Suppressor macrophage treated with lipopolysaccharide for 4 hours (primary cell): ENCODE measurements around the gene UBE2I.

ENCODE experiments used
- DNase-seq: peaks from one replicate; pipeline ENCODE4 v3.0.0-alpha.2; 2020

The UBE2I gene

DNA sequence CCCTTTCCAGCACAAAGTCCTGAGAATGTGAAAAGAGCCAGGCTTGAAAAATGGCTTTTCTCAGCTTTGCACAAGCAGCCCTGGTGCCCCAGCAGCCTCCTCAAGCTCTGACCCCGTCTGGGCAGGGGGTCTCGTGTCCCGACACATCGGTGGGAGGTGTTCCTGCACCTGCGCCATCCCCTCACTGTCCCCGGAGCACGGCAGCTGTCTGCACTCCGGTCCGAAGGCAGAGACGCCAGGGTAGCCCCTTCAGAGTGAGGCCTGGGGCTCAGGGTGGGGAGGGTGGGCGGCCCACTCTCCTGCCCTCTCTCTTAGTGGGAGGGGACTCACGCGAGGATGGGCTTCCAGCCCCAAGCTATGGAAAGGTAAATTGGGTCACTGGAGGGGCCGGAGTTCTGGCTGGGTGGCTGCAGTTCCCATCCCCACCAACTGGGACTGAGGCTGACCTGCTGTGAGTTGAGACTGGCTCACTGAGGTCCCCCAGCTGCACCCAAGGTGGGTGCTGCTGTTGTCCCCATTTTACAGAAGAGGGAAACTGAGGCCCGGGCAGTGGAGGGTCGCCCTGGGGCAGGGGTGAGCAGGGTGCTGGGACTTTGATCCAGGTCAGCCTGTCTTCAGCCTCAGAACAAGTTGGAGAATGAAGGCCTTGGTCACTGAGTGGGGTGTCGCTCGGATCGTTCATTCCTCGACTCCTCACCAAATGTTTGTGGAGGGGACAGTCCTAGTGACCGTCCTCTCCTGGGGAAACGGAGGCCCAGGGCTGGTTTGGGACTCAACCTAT, 21.7 kb downstream of the UBE2I start:
- DNase-seq, result no peak

DNA sequence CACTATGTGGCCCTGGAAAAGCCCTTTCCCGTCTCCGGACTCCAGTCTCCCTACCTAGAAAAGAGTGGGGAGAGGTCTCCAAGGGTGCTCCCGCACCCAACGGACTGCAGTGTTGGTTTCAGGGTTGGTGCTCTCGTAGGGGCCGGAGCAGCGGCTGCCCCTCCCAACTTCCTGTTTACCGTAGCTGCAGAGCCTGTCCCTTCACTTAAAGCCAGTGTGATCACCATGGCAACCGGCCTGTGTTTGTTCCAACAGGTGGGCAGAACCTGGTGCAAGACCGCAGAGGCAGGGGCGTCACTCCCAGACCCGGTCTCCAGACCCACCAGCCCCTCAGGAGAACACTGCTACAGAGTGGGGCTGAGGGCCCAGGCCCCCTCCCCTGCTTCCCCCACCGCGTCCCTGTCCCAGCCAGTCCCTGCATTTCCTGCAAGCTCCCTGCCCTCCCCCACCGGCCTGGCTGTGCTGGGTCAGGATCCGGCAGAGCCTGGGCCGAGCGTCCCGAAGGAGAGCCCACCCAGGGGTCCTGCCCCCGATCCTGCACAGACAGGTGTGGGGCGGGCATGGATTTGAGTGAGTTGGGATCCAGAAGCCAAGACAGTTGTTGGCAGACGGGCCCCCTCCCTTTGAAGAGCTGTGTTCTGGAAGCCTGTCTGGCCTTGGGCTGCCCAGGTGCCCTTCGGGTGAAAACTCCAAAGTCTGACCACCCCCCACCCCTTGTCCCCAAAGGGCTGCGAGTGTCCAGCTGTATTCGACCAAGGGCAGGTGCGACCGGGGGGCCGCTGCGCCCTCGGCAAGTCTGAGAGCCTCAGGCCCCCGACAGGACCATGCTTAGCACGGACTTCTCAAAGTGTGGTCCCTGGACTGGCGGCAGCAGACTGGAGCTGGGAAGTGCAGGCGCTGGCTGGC, 22.5 kb downstream of the UBE2I start:
- peak; percentile 26 for DNase-seq

DNA sequence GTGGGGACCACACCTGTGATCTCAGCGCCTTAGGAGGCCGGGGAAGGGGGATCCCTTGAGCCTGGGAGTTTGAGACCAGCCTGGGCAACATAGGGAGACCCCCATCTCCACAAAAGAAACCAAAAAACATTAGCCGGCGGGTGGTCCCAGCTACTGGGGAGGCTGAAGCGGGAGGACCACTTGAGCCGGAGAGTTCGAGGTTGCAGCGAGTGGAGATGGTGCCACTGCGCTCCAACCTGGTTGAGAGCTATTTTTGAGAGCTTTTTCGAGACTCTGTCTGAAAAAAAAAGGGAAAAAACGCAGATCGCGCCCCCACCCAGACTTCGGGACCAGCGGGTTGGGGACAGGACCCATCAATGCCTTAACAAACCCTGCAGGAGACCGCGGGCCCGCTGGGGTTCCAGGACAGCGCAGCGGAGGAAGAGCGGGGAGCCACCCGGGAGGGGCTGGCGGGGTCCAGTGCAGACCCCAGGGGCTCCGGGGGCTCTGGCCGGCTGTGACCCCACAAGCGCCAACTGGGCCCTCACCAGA, 23.2 kb downstream of the UBE2I start:
- DNase-seq, result no peak

DNA sequence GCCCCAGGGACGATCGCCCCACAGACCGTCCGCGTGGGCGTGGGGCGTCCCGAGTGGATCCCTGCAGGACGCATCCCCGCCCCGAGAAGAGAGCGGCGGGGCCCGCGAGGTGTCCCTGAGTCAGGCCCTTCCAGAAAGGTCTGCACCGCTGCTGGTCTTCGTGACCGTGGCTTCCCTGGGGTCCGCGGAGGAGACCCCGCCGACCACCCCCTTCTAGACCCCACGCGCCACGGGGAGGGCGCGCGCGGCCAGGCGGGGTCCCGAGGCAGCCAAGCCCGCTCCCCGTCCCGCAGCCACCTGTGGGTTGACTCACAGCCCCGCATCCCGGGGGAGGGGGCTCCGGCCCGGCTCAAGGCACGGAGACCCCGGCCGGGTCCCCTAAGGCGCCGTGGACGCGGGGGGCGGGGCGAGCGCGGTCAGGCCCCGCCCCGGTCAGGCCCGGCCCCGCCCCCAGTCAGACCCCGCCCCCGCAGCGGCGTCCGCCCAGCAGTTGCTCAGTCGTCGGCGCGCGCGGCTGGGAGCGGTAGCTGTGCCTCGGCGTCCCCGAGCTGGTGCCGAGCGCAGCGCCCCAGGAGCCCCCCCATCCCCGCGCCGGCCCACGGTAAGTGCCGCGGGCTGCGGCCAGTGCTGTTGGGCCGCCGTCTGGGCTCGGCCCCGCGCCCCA, 23.8 kb downstream of the UBE2I start, which contains the start of gene BAIAP3:
BAIAP3 (plus strand) TSS at position 497 of the 664 bp plus-strand sequence. CDS start 4,905 bp downstream, outside the sequence.
- DNase-seq, result peak; percentile 70

DNA sequence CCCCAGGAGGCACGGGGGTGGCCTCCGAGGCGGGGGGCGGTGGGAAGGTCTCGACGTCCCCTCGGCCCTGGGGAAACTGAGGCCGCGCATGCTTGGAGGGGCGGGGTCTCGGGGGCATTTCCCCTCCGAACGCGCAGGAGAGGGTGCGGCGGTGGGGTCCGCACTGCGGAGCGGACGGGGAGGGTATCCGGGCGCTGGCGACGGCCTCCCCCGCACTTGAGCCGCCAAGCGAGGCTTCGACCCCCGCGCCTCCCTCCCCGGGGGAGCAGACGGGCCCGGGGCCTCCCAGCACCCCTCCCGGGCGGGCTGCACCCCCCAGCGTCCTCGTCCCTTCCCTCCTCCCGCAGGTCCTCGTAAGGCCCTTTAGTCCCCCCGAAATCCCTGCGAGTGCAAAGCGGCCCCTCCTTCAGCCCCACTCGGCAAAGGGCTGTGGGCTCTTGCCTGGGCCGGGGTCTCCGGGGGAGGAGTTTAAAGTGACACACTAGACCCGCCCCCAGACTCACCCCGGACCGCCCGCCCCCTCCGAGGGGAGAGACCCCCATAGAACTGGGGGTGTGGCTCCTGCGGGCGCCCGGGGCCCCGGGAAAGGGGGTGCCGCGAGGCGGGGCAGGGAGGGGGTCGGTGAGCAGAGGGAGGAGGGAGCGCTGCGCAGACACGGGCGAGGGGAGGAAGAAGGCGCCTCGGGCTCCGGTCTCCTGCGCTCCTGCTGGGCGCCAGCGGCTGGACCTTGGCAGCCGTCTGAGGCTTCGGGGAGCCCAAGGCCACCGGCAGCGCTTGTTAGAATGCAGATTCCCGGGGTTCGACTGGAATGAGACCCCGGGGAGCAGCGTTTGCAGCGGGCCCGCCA, 24.6 kb downstream of the UBE2I start:
- no peak for DNase-seq

DNA sequence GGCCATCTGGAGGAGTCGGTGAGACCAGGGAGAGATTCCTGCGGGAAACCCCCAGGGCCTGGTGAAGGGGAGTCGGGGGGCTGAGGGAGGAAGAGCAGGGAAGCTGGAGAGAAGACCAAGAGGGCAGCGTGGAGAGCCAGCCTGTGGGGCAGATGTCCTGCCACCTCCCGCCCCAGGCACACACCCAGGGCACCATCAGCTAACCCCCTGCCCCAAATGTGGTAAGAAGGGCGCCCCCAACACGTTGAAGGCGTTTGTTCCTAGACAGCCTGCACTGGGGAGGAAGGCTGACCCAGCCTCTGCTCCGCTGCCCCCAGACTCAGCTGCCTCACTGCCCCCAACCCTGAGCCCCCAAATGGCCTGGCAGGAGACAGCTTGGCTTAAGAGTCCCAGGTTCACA, 25.3 kb downstream of the UBE2I start:
- DNase-seq, result no peak

DNA sequence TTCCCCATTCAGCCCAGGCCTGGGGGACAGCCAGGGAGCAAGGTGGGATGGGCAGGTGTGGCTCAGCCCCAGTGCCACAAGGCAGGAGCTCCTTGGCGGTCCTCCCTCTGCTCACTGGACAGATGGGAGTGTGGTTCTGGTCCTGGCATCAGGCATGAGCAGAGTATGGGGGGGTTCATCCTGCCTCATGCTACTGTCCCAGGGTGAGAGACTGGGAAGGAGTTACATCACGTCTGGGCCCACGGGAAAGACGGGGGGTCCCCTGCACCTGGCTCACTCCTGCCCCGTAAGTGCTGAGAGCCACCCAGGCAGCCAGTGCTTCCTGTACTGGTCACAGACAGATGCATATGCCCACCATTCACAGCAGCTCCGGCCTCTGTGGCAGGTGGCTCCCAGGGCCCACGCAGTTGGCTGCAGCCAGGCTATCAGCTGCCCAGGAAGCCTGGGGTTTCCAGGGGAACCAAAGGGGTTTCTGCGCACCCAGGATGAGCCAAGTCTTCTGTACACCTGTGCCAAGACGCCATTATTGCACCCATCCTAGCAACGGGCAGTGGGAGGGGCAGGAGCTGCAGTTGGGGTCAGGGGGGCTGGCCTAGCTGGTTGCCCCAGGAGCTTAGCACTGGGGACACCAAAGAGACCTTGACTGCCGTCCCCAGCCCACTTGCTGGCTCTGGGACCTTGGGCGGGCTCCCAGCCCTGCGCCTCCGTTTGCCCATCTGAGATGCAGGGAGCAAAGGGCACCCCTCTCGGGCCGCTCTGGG, 26.0 kb downstream of the UBE2I start:
- no peak for DNase-seq

DNA sequence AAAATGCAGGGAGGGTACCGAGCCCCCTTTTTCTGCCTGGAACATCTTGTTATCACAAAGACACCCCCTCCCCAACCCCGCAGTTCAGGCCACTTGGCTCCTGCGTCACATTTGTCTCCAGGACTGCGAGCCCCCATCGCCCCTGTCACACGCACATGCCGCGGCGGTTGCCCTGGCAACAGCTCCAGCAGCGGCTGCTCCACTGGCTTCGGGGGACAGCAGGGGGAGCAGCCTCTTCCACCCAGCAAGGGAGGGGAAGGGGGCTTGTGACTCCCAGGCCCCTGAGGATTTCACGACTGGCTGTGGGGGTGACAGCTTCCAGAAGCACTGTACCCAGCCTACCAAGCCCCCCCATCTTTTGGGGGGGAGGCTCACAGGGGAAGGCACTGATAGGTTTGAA, 26.6 kb downstream of the UBE2I start:
- no peak for DNase-seq

DNA sequence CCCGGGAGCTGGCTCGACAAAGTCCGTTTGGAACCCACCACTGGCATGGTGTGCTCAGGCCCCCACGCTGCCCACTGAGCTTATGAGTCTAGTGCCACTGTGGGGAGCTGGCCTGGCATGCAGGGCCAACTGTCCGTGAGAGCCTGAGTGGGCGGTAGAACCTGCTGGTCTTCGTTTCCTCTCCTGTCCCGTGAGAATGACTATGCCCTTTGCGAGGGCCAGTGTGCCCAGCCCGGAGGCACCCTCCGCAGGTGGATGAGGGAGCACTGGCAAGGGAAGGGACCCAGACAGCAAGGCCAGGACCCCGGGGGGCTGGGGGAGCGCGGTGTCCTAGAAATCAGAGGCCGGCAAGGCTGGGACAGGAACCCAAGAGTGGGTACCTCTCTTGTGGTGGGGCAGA, 27.2 kb downstream of the UBE2I start:
- no peak for DNase-seq

DNA sequence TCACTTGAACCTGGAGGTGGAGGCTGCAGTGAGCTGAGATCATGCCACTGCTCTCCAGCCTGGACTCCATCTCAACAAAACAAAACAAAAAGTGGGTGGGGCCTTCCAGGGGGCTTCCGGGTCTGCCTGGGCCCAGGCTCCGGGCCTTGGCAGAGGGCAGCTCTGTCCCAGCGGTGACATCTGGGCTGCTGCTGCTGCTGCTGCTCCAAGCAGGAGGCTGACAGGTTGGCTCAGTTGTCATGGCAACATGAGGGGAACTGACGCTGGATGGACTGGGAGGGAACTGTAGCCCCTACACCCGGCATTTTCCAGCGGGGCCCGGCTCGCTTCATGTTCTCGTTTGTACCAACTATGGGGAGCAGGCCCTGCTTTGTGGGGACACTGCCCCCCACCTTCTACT, 28.1 kb downstream of the UBE2I start:
- DNase-seq, result no peak

DNA sequence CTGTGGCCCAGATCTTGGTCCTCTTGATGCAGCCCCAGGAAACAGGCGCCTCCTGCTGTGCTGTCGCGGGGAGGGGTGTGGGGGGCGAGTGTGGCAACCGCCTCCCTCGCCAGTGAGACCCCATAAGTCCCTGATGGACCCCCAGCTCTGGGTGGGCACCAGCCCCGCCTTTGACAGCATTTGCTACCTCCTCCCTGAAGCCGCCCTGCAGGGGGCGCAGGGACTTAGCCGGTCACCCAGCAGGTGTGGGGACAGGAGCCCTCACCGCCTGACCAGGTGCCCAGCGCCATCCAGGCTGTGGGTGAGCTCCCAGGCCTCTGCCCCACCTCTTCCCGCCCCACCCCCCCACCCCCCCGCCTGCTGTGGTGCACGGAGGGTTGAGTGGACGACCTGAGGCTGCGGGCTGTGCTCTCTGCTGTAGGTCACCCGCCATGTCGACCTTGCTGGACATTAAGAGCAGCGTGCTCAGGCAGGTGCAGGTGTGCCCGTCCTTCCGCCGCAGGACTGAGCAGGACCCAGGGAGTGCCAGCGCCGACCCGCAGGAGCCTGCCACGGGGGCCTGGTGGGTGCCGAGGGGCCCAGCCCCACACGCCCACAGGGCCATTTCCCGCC, 28.8 kb downstream of the UBE2I start:
- DNase-seq, result no peak

DNA sequence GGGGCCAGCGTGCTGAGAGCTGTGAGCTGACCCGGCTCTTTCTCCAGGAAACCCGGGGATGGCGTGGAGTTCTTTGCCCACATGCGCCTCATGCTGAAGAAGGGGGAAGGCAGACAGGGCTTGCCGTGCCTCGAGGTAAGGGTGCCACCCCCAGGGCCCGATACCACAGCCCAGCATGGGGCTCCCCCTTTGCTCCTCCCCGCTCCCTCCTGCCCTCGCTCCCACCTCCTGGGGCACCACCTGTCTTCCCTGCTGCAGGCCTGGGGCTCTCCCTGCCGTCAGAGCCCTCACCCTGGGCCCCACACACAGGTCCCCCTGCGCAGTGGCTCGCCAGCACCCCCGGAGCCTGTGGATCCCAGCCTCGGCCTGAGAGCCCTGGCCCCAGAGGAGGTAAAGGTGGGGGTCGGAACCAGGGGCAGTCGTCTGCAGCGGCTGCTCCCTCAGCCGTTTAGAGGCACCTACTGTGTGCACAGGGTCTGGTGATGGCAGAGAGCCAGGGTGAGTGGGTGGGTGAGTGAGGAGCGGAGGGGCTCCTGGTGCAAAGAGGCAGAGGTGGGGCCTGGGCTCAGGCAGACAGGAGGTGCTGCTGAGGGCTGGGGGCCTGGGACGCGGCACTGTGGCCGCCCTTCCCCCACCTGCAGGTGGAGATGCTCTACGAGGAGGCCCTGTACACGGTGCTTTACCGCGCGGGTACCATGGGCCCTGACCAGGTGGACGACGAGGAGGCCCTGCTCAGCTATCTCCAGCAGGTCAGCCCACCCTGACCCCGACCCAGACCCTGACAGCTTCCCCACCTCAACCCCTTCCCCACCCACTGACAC, 29.6 kb downstream of the UBE2I start:
- DNase-seq, result no peak

DNA sequence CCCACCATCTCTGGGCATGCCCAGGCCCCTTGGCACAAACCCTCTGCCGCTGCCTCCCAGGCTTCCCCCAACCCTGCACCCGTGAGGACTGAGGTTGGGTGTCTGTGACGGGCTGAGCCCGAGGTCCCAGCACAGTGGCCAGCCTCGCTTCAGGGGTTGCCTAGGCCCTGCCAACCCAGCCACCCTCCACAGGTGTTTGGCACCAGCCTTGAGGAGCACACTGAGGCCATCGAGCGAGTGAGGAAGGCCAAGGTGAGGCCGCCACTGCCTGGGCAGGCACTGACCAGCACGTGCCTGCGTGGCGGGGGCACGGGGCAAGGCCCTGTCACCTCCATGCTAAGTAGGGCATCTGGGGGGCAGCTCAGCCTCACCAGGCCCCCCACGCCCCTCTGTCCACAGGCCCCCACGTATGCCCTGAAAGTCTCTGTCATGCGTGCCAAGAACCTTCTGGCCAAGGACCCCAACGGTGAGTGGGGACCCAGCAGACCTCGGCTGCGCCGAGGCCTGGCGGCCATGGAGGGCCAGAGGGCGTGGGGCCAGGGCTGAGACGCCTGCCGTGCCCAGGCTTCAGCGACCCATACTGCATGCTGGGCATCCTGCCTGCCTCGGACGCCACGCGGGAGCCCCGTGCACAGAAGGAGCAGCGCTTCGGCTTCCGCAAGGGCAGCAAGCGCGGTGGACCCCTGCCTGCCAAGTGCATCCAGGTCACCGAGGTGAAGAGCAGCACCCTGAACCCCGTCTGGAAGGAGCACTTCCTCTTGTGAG, 31.5 kb downstream of the UBE2I start:
- DNase-seq, result no peak

DNA sequence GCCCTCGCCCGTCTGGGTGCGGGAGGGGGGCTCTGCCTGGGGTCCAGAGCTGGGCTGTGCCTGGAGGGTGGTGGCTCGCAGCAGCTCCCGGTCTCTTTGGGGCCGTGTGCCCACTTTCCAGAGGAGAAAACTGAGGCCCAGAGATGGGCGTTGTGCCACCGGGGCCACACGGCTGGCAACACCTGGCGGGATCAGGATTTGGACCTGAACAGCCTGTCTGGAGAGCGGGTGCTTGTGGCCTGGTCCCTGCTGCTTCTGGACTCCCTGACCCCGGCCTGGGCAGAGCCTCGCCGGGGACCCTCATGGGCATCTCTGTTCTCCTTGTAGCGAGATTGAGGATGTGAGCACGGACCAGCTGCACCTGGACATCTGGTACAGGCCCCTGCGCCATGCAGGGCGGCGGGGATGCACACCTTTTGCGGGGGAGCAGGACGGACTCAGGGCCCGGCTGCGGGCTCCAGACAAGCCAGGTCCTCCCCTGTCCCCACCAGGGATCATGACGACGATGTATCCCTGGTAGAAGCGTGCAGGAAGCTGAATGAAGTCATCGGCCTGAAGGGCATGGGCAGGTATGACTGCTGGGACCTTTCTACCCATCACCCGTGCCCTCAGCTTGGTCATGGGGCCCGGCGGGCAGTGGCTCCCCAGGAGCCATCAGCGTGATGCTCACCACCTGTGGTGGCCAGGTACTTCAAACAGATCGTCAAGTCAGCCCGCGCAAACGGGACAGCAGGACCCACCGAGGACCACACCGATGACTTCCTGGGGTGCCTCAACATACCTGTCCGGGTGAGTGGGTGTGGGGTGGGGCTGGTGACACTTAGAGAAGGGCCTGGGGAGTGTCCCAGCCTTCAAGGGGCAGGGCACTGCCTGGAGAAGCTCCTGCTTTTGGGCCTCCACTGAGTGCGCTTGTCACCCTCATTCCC, 32.3 kb downstream of the UBE2I start:
- DNase-seq, result no peak

DNA sequence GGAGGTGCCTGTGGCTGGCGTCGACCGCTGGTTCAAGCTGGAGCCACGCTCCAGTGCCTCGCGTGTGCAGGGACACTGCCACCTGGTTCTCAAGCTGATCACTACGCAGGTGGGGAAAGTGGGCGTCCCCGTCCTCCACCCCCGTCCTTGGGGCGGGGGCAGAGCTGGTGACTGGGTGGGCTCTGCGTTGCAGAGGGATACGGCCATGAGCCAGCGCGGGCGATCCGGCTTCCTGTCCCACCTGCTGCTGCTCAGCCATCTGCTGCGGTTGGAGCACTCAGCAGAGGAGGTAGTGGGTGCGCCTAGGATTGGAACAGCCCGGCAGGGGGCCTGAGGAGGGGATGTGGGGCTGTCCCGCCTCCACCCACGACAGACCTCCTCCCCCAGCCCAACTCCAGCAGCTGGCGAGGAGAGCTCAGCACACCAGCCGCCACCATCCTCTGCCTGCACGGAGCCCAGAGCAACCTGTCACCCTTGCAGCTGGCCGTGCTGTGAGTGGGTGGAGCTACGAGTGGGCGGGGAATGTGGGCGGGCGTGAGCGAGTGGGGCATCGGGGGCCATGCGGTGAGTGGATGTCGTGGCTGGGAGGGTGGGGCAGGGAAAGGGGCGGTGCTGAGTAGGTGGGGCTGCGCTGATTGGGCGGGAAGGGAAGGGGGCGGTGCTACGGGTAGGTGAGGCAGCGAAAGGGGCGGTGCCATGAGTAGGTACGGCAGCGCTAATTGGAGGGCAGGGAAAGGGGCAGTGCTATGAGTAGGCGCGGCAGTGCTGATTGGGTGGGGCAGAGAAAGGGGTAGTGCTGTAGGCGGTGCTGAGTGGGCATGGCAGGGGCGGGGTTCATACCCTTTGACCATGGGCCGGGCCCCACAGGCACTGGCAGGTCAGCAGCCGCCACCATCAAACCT, 33.3 kb downstream of the UBE2I start:
- peak; percentile 95 for DNase-seq

DNA sequence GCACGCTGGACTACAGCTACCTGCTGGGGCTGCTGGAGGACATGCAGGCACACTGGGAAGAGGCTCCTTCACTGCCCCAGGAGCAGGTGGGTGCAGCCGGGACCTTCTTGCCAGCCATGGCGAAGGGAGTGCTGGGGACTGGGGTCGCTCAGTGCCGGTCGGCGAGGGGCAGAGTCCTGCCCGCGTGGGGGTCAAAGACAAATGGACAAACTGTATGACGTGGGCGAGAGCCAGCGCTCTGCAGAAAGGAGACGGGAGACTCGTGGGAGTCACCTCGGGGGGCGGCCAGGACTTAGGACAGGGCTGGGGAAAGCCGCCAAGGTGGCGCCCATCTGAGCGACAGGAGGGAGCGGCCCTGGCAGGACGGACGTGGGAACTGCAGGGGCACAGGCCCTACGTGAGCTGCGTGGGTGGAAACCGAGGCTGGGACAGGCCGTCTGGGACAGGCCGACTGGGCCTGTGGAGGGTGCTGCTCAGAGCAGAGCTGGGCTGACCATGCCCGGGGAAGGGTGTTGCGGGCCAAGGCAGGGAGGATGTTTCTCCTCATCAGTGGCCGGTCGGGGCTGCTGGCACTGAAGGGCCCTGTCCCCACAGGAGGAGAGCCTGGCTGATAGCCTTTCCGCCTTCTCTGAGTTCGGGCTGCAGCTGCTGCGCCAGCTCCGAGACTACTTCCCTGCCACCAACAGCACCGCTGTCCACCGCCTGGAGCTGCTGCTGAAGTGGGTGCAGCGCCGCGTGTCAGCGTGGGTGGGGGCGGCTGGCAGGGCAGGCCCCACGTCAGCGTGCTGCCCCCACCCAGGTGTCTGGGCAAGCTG, 34.2 kb downstream of the UBE2I start:
- no peak for DNase-seq
